GM06990 (cell line): ENCODE measurements around the gene CCHCR1.
"Not testable (repeated sequence)": the region's sequence is repeated elsewhere in the genome, so short reads cannot be mapped to it uniquely, and the experiment has no call there.

Source experiments
- DNase-seq: peaks from one replicate; pipeline ENCODE4 v3.0.0-alpha.2; 2011; ENCODE audit not compliant: insufficient read length; ENCODE audit errors: extremely low read depth
- H3K27me3 ChIP-seq: replicated peaks from 2 replicates; pipeline ENCODE4 v1.6.0; 2011; ENCODE audit warnings: low read length; ENCODE audit not compliant: control insufficient read depth, insufficient read depth
- H3K36me3 ChIP-seq: 2 replicates; pipeline ENCODE4 v1.5.1; 2011; ENCODE audit warnings: low read length; ENCODE audit not compliant: control insufficient read depth, insufficient read depth
- H3K4me3 ChIP-seq: replicated peaks from 2 replicates; pipeline ENCODE4 v1.5.1; 2011; ENCODE audit warnings: low read depth, mild to moderate bottlenecking, control low read depth, low read length
- CTCF ChIP-seq: IDR thresholded peaks from 2 replicates; pipeline ENCODE4 v1.5.1; 2011; ENCODE audit warnings: low read length, control low read depth, mild to moderate bottlenecking, inconsistent platforms; ENCODE audit not compliant: insufficient read depth, poor library complexity, severe bottlenecking

CCHCR1 gene

GRCh38 chr6:31173406-31173805 lies 15.8 kb upstream of the CCHCR1 start:
- no peak for DNase-seq
- TF ChIP-seq CTCF = no peak
- Histone ChIP-seq H3K4me3 (no peak overlapping the region), H3K27me3 (no peaks in the 10 kb centered on the region), H3K36me3 (no peaks in the 10 kb centered on the region)

GRCh38 chr6:31172973-31173384 lies 15.4 kb upstream of the CCHCR1 start:
- no peak overlapping the region for H3K4me3 ChIP-seq
- DNase-seq = no peak
- no peaks in the 10 kb centered on the region for H3K27me3 ChIP-seq
- no peak for TF ChIP-seq CTCF
- H3K36me3 ChIP-seq = no peaks in the 10 kb centered on the region

GRCh38 chr6:31171931-31172905 lies 14.6 kb upstream of the CCHCR1 start:
- H3K36me3 ChIP-seq = no peaks in the 10 kb centered on the region
- no peaks in the 10 kb centered on the region for H3K27me3 ChIP-seq
- TF ChIP-seq CTCF = no peak
- DNase-seq = no peak
- H3K4me3 ChIP-seq = no peak overlapping the region

GRCh38 chr6:31170987-31171671 lies 13.5 kb upstream of the CCHCR1 start:
- no peak overlapping the region for H3K4me3 ChIP-seq
- DNase-seq = no peak
- H3K27me3 ChIP-seq = no peaks in the 10 kb centered on the region
- H3K36me3 ChIP-seq = no peaks in the 10 kb centered on the region
- TF ChIP-seq CTCF = no peak

GRCh38 chr6:31170600-31170881 lies 12.9 kb upstream of the CCHCR1 start, which contains the start of gene POU5F1:
POU5F1 (minus strand) TSS chr6:31170682; CDS start chr6:31170620, 62 bp downstream.
- no peak for DNase-seq
- Histone ChIP-seq H3K36me3 (no peaks in the 10 kb centered on the region), H3K4me3 (no peak within 1 kb of the TSS), H3K27me3 (no peaks in the 10 kb centered on the region)
- no peak for TF ChIP-seq CTCF

GRCh38 chr6:31169858-31170599 lies 12.4 kb upstream of the CCHCR1 start:
- not testable (repeated sequence) for H3K4me3 ChIP-seq, H3K27me3 ChIP-seq, DNase-seq, H3K36me3 ChIP-seq
